Cardiac muscle cell (in vitro differentiated cells and primary cell): ENCODE data around the gene PPFIBP2. TPM values are rescaled to one million over a fixed set of nuclear protein-coding genes. Genes with fewer than 3 reads are reported as not detected.
A peak's percentile ranks its signal among the peaks of the same experiment; 100 is the strongest.

ENCODE experiments used
- DNase-seq, 2 donors: peaks; one replicate each; pipeline versions ENCODE4 v3.0.0 to v3.0.0-alpha.2; 2010 to 2017; ENCODE audit warnings: low read depth in 1 of 2, low spot score in 1 of 2
- H3K27ac ChIP-seq: fragments of 200-600 bp; sonication (generic); 2 replicates; pipeline ENCODE4 v1.5.1; 2016
- H3K27me3 ChIP-seq: fragments of 200-600 bp; sonication (generic); 2 replicates; pipeline ENCODE4 v1.6.0; 2016; ENCODE audit warnings: control low read depth
- H3K36me3 ChIP-seq: fragments of 200-600 bp; sonication (generic); 2 replicates; pipeline ENCODE4 v1.5.1; 2016; ENCODE audit warnings: control low read depth
- H3K4me1 ChIP-seq: fragments of 200-600 bp; sonication (generic); 2 replicates; pipeline ENCODE4 v1.8.1; 2017; ENCODE audit warnings: low read depth, mild to moderate bottlenecking, mixed run types
- H3K4me3 ChIP-seq: fragments of 200-600 bp; sonication (generic); 2 replicates; pipeline ENCODE4 v1.5.1; 2016; ENCODE audit warnings: mild to moderate bottlenecking
- H3K9me3 ChIP-seq: fragments of 200-600 bp; sonication (generic); 2 replicates; pipeline ENCODE4 v1.5.1; 2017; ENCODE audit warnings: low read depth, mild to moderate bottlenecking, control low read depth
- CTCF ChIP-seq: IDR thresholded peaks from 2 replicates; pipeline ENCODE4 v1.5.1; 2012; ENCODE audit warnings: low read depth, mild to moderate bottlenecking, low read length
- polyA plus RNA-seq: library from polyadenylated mRNA; unstranded; fragments of >200 nt; fragmentation: Nextera tagmentation; extraction: Ambion mirVana; gene quantifications from 2 replicates; pipeline ENCODE4 v1.2.1, GENCODE V29; 2016
- total RNA-seq: library from RNA; depleted of rRNA; stranded (reverse); fragments of >200 nt; gene quantifications from 2 replicates; pipeline ENCODE4 v1.2.3, GENCODE V29; 2016

The PPFIBP2 gene
- total and polyA plus RNA-seq, 2 experiments from 2014 or later: 8.0 to 13.2 TPM

GRCh38 chr11:7570938-7571521 lies 57.2 kb downstream of the PPFIBP2 start:
- no peak for TF ChIP-seq CTCF
- Histone ChIP-seq H3K4me1 (peaks cover 10% of the 10 kb centered on the region), H3K27me3 (no peaks in the 10 kb centered on the region), H3K9me3 (no peaks in the 10 kb centered on the region), H3K4me3 (no peak overlapping the region), H3K36me3 (no peaks in the 10 kb centered on the region), H3K27ac (no peak overlapping the region)
- DNase-seq: no peak

- Histone ChIP-seq H3K36me3 (no peaks in the 10 kb centered on the region), H3K4me1 (peaks cover 13% of the 10 kb centered on the region), H3K27ac (no peak overlapping the region), H3K9me3 (no peaks in the 10 kb centered on the region), H3K27me3 (no peaks in the 10 kb centered on the region), H3K4me3 (no peak overlapping the region)
- peak; percentile 98 for TF ChIP-seq CTCF
- DNase-seq: peak; percentile 77 to 78
Measured at GRCh38 chr11:7571640-7572000, 57.8 kb downstream of the PPFIBP2 start.

GRCh38 chr11:7572001-7572712 lies 58.4 kb downstream of the PPFIBP2 start:
- DNase-seq: no peak
- Histone ChIP-seq H3K36me3 (no peaks in the 10 kb centered on the region), H3K27ac (no peak overlapping the region), H3K4me1 (peaks cover 19% of the 10 kb centered on the region), H3K27me3 (no peaks in the 10 kb centered on the region), H3K9me3 (no peaks in the 10 kb centered on the region), H3K4me3 (no peak overlapping the region)
- no peak for TF ChIP-seq CTCF

- no peak for DNase-seq
- Histone ChIP-seq H3K27ac (no peak overlapping the region), H3K9me3 (no peaks in the 10 kb centered on the region), H3K4me1 (peaks cover 29% of the 10 kb centered on the region), H3K4me3 (no peak overlapping the region), H3K27me3 (no peaks in the 10 kb centered on the region), H3K36me3 (no peaks in the 10 kb centered on the region)
- TF ChIP-seq CTCF: no peak
Measured at GRCh38 chr11:7573193-7573557, 59.4 kb downstream of the PPFIBP2 start.

GRCh38 chr11:7573558-7574296 lies 59.9 kb downstream of the PPFIBP2 start:
- Histone ChIP-seq H3K27ac (no peak overlapping the region), H3K36me3 (no peaks in the 10 kb centered on the region), H3K27me3 (no peaks in the 10 kb centered on the region), H3K9me3 (no peaks in the 10 kb centered on the region), H3K4me3 (no peak overlapping the region), H3K4me1 (peaks cover 33% of the 10 kb centered on the region)
- no peak for TF ChIP-seq CTCF
- no peak for DNase-seq
